CD4-positive, alpha-beta memory T cell (primary cell): ENCODE results near the gene SLC4A5. TPM values are rescaled to one million over a fixed set of nuclear protein-coding genes. Genes with fewer than 3 reads are reported as not detected.

ENCODE experiments used
- CTCF ChIA-PET: fragments of 350-600 bp; sonication (Branson Sonifier 250); formaldehyde crosslinking; loops from one replicate; lab custom pipeline; 2021; ENCODE audit warnings: inconsistent platforms; ENCODE audit not compliant: partially characterized antibody; lab: Charles Lee
- POLR2A ChIA-PET: fragments of 350-600 bp; sonication (Branson Sonifier 250); formaldehyde crosslinking; loops from one replicate; lab custom pipeline; 2021; ENCODE audit not compliant: partially characterized antibody; lab: Charles Lee
- DNase-seq, 5 donors: peaks; one replicate each; pipeline versions ENCODE4 v3.0.0 to v3.0.0-alpha.2; 2020 to 2022; ENCODE audit warnings: mixed read lengths in 1 of 5
- H3K27ac ChIP-seq: one replicate; pipeline ENCODE4 v1.7.0; 2013; ENCODE audit warnings: low read depth, low read length
- H3K27me3 ChIP-seq: 2 replicates; pipeline ENCODE4 v1.7.0; 2013; ENCODE audit warnings: mild to moderate bottlenecking, low read length, moderate library complexity; ENCODE audit not compliant: insufficient read depth
- H3K36me3 ChIP-seq: 2 replicates; pipeline ENCODE4 v1.7.0; 2013; ENCODE audit warnings: mild to moderate bottlenecking, low read length, moderate library complexity; ENCODE audit not compliant: insufficient read depth
- H3K4me1 ChIP-seq: 2 replicates; pipeline ENCODE4 v1.7.0; 2013; ENCODE audit warnings: mild to moderate bottlenecking, low read length, moderate library complexity; ENCODE audit not compliant: insufficient read depth
- H3K4me3 ChIP-seq, 2 donors: one replicate each; pipeline ENCODE4 v1.7.0; 2013; ENCODE audit warnings: low read length in 2 of 2, mild to moderate bottlenecking in 1 of 2
- H3K9me3 ChIP-seq, 2 donors: one replicate each; pipeline ENCODE4 v1.7.0; 2013; ENCODE audit warnings: low read length in 2 of 2, control low read depth in 1 of 2; ENCODE audit not compliant: control insufficient read depth in 1 of 2
- H3K27ac Mint-ChIP-seq, 7 donors: one replicate each; pipeline ENCODE4 v1.8.0; 2020 to 2021; ENCODE audit warnings: mixed read lengths in 7 of 7, mild to moderate bottlenecking in 6 of 7, inconsistent platforms in 3 of 7, moderate library complexity in 3 of 7
- H3K27me3 Mint-ChIP-seq, 2 donors: one replicate each; pipeline ENCODE4 v1.8.0; 2020 to 2021; ENCODE audit warnings: mixed read lengths in 2 of 2
- H3K36me3 Mint-ChIP-seq, 2 donors: one replicate each; pipeline ENCODE4 v1.8.0; 2020 to 2021; ENCODE audit warnings: mixed read lengths in 2 of 2, inconsistent platforms in 1 of 2, mild to moderate bottlenecking in 1 of 2
- H3K4me1 Mint-ChIP-seq, 4 donors: one replicate each; pipeline ENCODE4 v1.8.0; 2020 to 2021; ENCODE audit warnings: mixed read lengths in 4 of 4, mild to moderate bottlenecking in 1 of 4
- H3K4me3 Mint-ChIP-seq, 8 donors: one replicate each; pipeline ENCODE4 v1.8.0; 2020 to 2021; ENCODE audit warnings: mixed read lengths in 8 of 8, mild to moderate bottlenecking in 7 of 8, moderate library complexity in 6 of 8, inconsistent platforms in 3 of 8
- H3K9me3 Mint-ChIP-seq, 8 donors: one replicate each; pipeline ENCODE4 v1.8.0; 2020 to 2021; ENCODE audit warnings: mixed read lengths in 8 of 8, mild to moderate bottlenecking in 5 of 8, inconsistent platforms in 3 of 8, moderate library complexity in 1 of 8
- intact Hi-C: fragments of 100-400 bp; cut with micrococcal nuclease; formaldehyde crosslinking; loops from one replicate; pipeline ENCODE4 v1.15.1; 2023
- polyA plus RNA-seq, 2 donors: library from polyadenylated mRNA; unstranded; fragments of 300-500 nt; fragmentation: Illumina TruSeq; gene quantifications; one replicate each; pipeline ENCODE4 v1.2.3, GENCODE V29; 2021
- total RNA-seq, 2 experiments: library from RNA; stranded (reverse); gene quantifications; one replicate each; pipeline ENCODE4 v1.2.3, GENCODE V29; 2021

The SLC4A5 gene
- total and polyA plus RNA-seq, 4 experiments from 2014 or later = 0.25 to 11.5 (median 7.2) TPM

DNA sequence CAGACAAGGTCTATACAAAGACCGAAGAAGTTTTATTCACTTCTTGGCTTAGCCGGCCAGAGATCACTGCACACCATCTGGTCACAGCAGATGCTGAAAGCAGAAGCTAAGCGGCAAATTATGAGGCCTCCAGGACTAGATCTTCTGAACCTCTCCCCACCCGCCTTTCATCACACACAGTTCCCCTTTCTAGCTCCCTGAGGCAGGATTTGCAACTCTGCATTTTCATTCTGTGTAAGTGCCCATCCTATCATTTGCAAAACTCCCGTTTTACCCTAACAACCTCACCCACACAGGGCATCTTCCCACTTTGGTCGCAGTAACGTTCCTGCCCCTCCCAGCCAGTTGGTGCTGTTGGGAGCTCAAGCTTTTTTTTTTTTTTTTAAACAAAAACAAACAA is 161.5 kb downstream of the SLC4A5 start:
- no peak for DNase-seq
- Histone ChIP-seq H3K27me3 (no peaks in the 10 kb centered on the region), H3K4me3 (no peak overlapping the region), H3K27ac (no peak overlapping the region), H3K9me3 (no peaks in the 10 kb centered on the region), H3K36me3 (no peaks in the 10 kb centered on the region), H3K4me1 (peaks cover 18% of the 10 kb centered on the region)
- peaks cover 8 to 29% (median 19%) of the 10 kb centered on the region in 4 donors for H3K4me1 Mint-ChIP-seq
- peaks cover 0 to 7% of the 10 kb centered on the region in 2 donors for H3K36me3 Mint-ChIP-seq
- intact Hi-C loops = no loop called here
- POLR2A ChIA-PET = interaction anchor here (0.6 kb wide), 1 partner anchor 236 kb away, joined by 3 read pairs; no protein-coding TSS in a partner anchor
- no peak overlapping the region for H3K4me3 Mint-ChIP-seq
- no peaks in the 10 kb centered on the region for H3K27me3 Mint-ChIP-seq
- H3K27ac Mint-ChIP-seq = peak overlapping the region in 2 of 7 donors; percentile 31 to 72
- H3K9me3 Mint-ChIP-seq = peaks cover 0 to 3% (median 0%) of the 10 kb centered on the region in 8 donors
- CTCF ChIA-PET = interaction anchor here (0.6 to 1.9 kb wide), 7 partner anchors 10 to 407 kb away, joined by 3 to 6 read pairs (median 3); partner anchors contain the start of gene MTHFD2

DNA sequence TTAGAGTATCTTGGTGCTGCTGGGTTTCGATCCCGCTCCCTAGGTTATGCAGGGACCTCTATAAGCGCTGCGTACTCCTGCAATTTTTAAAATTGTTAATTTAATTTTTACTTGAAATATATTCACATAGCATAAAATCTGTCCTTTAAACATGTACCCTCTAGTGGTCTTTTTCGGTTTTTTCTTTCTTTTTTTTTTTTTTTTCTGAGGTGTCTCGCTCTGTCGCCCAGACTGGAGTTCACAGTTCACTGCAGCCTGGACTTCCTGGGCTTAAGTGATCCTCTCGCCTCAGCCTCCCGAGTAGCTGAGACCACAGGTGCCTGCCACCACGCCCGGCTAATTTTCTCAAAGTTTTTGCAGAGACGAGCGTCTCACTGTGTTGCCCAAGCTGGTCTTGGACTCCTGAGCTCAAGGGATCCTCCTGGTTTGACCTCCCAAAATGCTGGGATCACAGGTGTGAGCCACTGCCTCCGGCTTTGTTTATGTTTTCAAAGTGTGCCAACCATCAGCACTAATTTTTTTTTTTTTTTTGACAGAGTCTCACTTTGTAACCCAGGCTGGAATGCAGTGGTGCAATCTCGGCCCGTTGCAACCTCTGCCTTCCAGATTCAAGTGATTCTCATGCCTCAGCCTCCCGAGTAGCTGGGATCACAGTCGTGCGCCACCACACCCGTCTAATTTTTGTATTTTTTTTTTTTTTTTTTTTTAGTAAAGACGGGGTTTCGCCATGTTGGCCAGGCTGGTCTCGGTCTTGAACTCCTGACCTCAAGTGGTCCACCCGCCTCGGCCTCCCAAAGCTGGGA is 164.0 kb downstream of the SLC4A5 start:
- Mint-ChIP-seq H3K9me3 (no peaks in the 10 kb centered on the region), H3K27me3 (no peaks in the 10 kb centered on the region), H3K36me3 (peaks cover 0 to 21% of the 10 kb centered on the region in 2 donors), H3K4me3 (peak overlapping the region; percentile 90 to 94 (median 94)), H3K4me1 (peaks cover 21 to 47% (median 31%) of the 10 kb centered on the region in 4 donors), H3K27ac (peak overlapping the region; percentile 84 to 96 (median 94))
- no peaks in the 10 kb centered on the region for H3K9me3 ChIP-seq
- no peaks in the 10 kb centered on the region for H3K27me3 ChIP-seq
- ChIA-PET POLR2A (interaction anchor here (0.7 to 3.9 kb wide), 34 partner anchors 10 to 947 kb away, joined by 3 to 128 read pairs (median 5); partner anchors contain the start of genes BOLA3, CCDC142, DGUOK and HTRA2), CTCF (interaction anchor here (0.7 to 3.5 kb wide), 22 partner anchors 9 to 355 kb away, joined by 3 to 51 read pairs (median 9); partner anchors contain the start of genes BOLA3 and MTHFD2)
- peaks cover 43% of the 10 kb centered on the region for H3K4me1 ChIP-seq
- H3K27ac ChIP-seq = peak overlapping the region; percentile 99
- peak overlapping the region in 1 of 2 donors; percentile 74 for H3K4me3 ChIP-seq
- no peaks in the 10 kb centered on the region for H3K36me3 ChIP-seq
- intact Hi-C loops = loop anchor here (2.0 kb wide), 1 partner anchor 32 kb away; the partner anchor contains the start of gene BOLA3
- no peak for DNase-seq

GRCh38 chr2:74178211-74179062 is 164.8 kb downstream of the SLC4A5 start, which contains the start of gene MOB1A:
Gene MOB1A, minus strand, starts transcription at chr2:74178879. Its CDS starts 205 bp downstream, at chr2:74178674.
- H3K27ac ChIP-seq = peak within 1 kb of the TSS; percentile 99
- H3K36me3 ChIP-seq = no peaks in the 10 kb centered on the region
- H3K9me3 Mint-ChIP-seq = no peaks in the 10 kb centered on the region
- peak within 1 kb of the TSS; percentile 69 to 74 for H3K4me3 ChIP-seq
- H3K4me1 Mint-ChIP-seq = peaks cover 22 to 48% (median 35%) of the 10 kb centered on the region in 4 donors
- ChIA-PET CTCF (interaction anchor here (0.6 to 3.5 kb wide), 23 partner anchors 9 to 355 kb away, joined by 3 to 51 read pairs (median 8); partner anchors contain the start of genes BOLA3, MTHFD2 and STAMBP), POLR2A (interaction anchor here (0.6 to 3.9 kb wide), 39 partner anchors 9 to 946 kb away, joined by 3 to 128 read pairs (median 4); partner anchors contain the start of genes BOLA3, CCDC142, DGUOK and HTRA2)
- peaks cover 47% of the 10 kb centered on the region for H3K4me1 ChIP-seq
- intact Hi-C loops = loop anchor here (1.0 to 2.0 kb wide), 6 partner anchors 10 to 305 kb away; partner anchors contain the start of genes BOLA3, DGUOK and TTC31
- peak within 1 kb of the TSS; percentile 89 to 96 (median 95) for H3K27ac Mint-ChIP-seq
- H3K27me3 Mint-ChIP-seq = no peaks in the 10 kb centered on the region
- DNase-seq = peak; percentile 97 to 99 (median 98)
- no peaks in the 10 kb centered on the region for H3K27me3 ChIP-seq
- H3K36me3 Mint-ChIP-seq = peaks cover 0 to 21% of the 10 kb centered on the region in 2 donors
- peak within 1 kb of the TSS; percentile 90 to 94 (median 94) for H3K4me3 Mint-ChIP-seq
- no peaks in the 10 kb centered on the region for H3K9me3 ChIP-seq

- no peaks in the 10 kb centered on the region for H3K9me3 Mint-ChIP-seq
- H3K4me3 Mint-ChIP-seq = peak overlapping the region; percentile 90 to 94 (median 94)
- Histone ChIP-seq H3K4me1 (peaks cover 52% of the 10 kb centered on the region), H3K4me3 (peak overlapping the region; percentile 69 to 74), H3K36me3 (no peaks in the 10 kb centered on the region), H3K9me3 (no peaks in the 10 kb centered on the region), H3K27me3 (no peaks in the 10 kb centered on the region), H3K27ac (peak overlapping the region; percentile 99)
- H3K36me3 Mint-ChIP-seq = peaks cover 0 to 21% of the 10 kb centered on the region in 2 donors
- intact Hi-C loops = loop anchor here (1.0 to 2.0 kb wide), 6 partner anchors 9 to 306 kb away; partner anchors contain the start of genes BOLA3, DGUOK and TTC31
- no peaks in the 10 kb centered on the region for H3K27me3 Mint-ChIP-seq
- POLR2A ChIA-PET = interaction anchor here (1.0 to 3.9 kb wide), 26 partner anchors 8 to 945 kb away, joined by 3 to 128 read pairs (median 6); partner anchors contain the start of genes BOLA3, DGUOK, MTHFD2 and PRADC1
- peaks cover 25 to 55% (median 39%) of the 10 kb centered on the region in 4 donors for H3K4me1 Mint-ChIP-seq
- CTCF ChIA-PET = interaction anchor here (1.2 to 3.5 kb wide), 12 partner anchors 8 to 354 kb away, joined by 4 to 51 read pairs (median 12); partner anchors contain the start of genes BOLA3, MTHFD2 and STAMBP
- peak overlapping the region; percentile 89 to 96 (median 95) for H3K27ac Mint-ChIP-seq
- no peak for DNase-seq
Observed at GRCh38 chr2:74177696-74178095, 165.5 kb downstream of the SLC4A5 start.

GRCh38 chr2:74174909-74175308 is 168.3 kb downstream of the SLC4A5 start:
- H3K27ac Mint-ChIP-seq = peak overlapping the region in 2 of 7 donors; percentile 5 to 17
- intact Hi-C loops = no loop called here
- no peak overlapping the region for H3K27ac ChIP-seq
- no peak for DNase-seq
- peak overlapping the region in 7 of 8 donors; percentile 42 to 85 (median 58) for H3K4me3 Mint-ChIP-seq
- POLR2A ChIA-PET = no interaction called here
- H3K4me1 Mint-ChIP-seq = peaks cover 31 to 63% (median 47%) of the 10 kb centered on the region in 4 donors
- no peaks in the 10 kb centered on the region for H3K27me3 ChIP-seq
- no peaks in the 10 kb centered on the region for H3K9me3 Mint-ChIP-seq
- H3K9me3 ChIP-seq = no peaks in the 10 kb centered on the region
- peaks cover 9% of the 10 kb centered on the region for H3K36me3 ChIP-seq
- no peak overlapping the region for H3K4me3 ChIP-seq
- CTCF ChIA-PET = interaction anchor here (0.7 to 1.0 kb wide), 2 partner anchors 24 to 27 kb away, joined by 4 read pairs; partner anchors contain the start of gene BOLA3
- no peaks in the 10 kb centered on the region for H3K27me3 Mint-ChIP-seq
- peaks cover 60% of the 10 kb centered on the region for H3K4me1 ChIP-seq
- H3K36me3 Mint-ChIP-seq = peaks cover 8 to 35% of the 10 kb centered on the region in 2 donors

- Histone ChIP-seq H3K27ac (no peak overlapping the region), H3K36me3 (peaks cover 50% of the 10 kb centered on the region), H3K27me3 (no peaks in the 10 kb centered on the region), H3K4me1 (peaks cover 14% of the 10 kb centered on the region), H3K4me3 (no peak overlapping the region), H3K9me3 (no peaks in the 10 kb centered on the region)
- POLR2A ChIA-PET = interaction anchor here (2.5 kb wide), 1 partner anchor 10 kb away, joined by 11 read pairs; the partner anchor contains the start of gene MOB1A
- Mint-ChIP-seq H3K4me1 (peaks cover 16 to 27% (median 19%) of the 10 kb centered on the region in 4 donors), H3K36me3 (peaks cover 42 to 59% of the 10 kb centered on the region in 2 donors), H3K27me3 (no peaks in the 10 kb centered on the region), H3K9me3 (peaks cover 0 to 6% (median 1%) of the 10 kb centered on the region in 8 donors), H3K27ac (peak overlapping the region in 4 of 7 donors; percentile 1 to 78 (median 6)), H3K4me3 (no peak overlapping the region)
- intact Hi-C loops = loop anchor here (1.0 kb wide), 1 partner anchor 10 kb away; the partner anchor contains the start of gene MOB1A
- CTCF ChIA-PET = interaction anchor here (0.9 to 2.1 kb wide), 6 partner anchors 10 to 344 kb away, joined by 3 to 7 read pairs (median 4); partner anchors contain the start of genes MOB1A and MTHFD2
- no peak for DNase-seq
Observed at GRCh38 chr2:74168739-74169138, 174.5 kb downstream of the SLC4A5 start.
